Spinal cord (tissue), 10 donors: ENCODE measurements around the gene PDE8B. TPM values are rescaled to one million over a fixed set of nuclear protein-coding genes. Genes with fewer than 3 reads are reported as not detected.

Source experiments
- DNase-seq, 6 donors: peaks; one replicate each; pipeline versions ENCODE4 v3.0.0 to v3.0.0-alpha.2; 2013 to 2015; ENCODE audit warnings: low spot score in 6 of 6, low read depth in 4 of 6
- H3K27ac ChIP-seq: one replicate; pipeline ENCODE4 v1.5.1; 2013; ENCODE audit warnings: low read depth, low read length, control low read depth
- H3K27me3 ChIP-seq: one replicate; pipeline ENCODE4 v1.6.1; 2013; ENCODE audit warnings: low read length; ENCODE audit not compliant: control insufficient read depth, insufficient read depth
- H3K36me3 ChIP-seq: one replicate; pipeline ENCODE4 v1.6.1; 2013; ENCODE audit warnings: low read length; ENCODE audit not compliant: control insufficient read depth, insufficient read depth
- H3K4me1 ChIP-seq: one replicate; pipeline ENCODE4 v1.6.1; 2013; ENCODE audit warnings: low read length; ENCODE audit not compliant: control insufficient read depth, insufficient read depth
- H3K4me3 ChIP-seq: one replicate; pipeline ENCODE4 v1.5.1; 2013; ENCODE audit warnings: low read depth, low read length, control low read depth
- H3K9me3 ChIP-seq: one replicate; pipeline ENCODE4 v1.6.1; 2013; ENCODE audit warnings: low read length; ENCODE audit not compliant: control insufficient read depth, insufficient read depth
- WGBS: methylation state at CpG from one replicate; pipeline ENCODE4 v1.1.5; 2013; ENCODE audit warnings: missing lambda C conversion rate; ENCODE audit not compliant: insufficient coverage; 5-methylcytosine and 5-hydroxymethylcytosine counted together
- polyA plus RNA-seq, 2 donors: library from polyadenylated mRNA; unstranded; fragments of 120-200 nt; gene quantifications; one replicate each; pipeline ENCODE4 v1.2.1, GENCODE V29; 2013; ENCODE audit not compliant: insufficient read length in 2 of 2
- total RNA-seq, 2 donors: library from RNA; depleted of rRNA in 1 of 2; stranded (reverse); fragments of 120-200 nt in 1 of 2; fragments of >200 nt in 1 of 2; gene quantifications; one replicate each; pipeline versions ENCODE4 v1.2.3 to v1.2.4, GENCODE V29; 2013 to 2014
- donor health status: healthy.

PDE8B gene
- total and polyA plus RNA-seq, 4 donors = 12.7 to 25.8 (median 20.6) TPM

DNA sequence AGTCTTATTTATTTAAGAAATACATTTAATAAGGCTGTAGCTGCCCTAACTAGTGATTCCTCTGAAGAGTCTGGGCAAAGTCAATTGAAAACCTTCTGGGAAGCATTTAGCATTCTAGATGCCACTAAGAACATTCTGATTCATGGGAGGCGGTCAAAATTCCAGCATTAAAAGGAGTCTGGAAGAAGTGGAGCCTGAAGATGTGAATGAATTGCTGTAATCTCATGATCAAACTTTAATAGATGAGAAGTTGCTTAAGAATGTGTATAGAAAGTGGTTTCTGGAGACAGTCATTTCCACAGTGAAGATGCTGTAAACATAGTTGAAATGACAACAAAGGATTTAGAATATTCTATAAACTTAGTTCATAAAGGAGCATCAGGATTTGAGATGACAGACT, 220.2 kb downstream of the PDE8B start:
- no CpG with 5 or more reads among the region's 1 CpG for WGBS
- Histone ChIP-seq H3K36me3 (peaks cover 6% of the 10 kb centered on the region), H3K4me1 (no peaks in the 10 kb centered on the region), H3K27ac (no peak overlapping the region), H3K27me3 (no peaks in the 10 kb centered on the region), H3K9me3 (no peaks in the 10 kb centered on the region), H3K4me3 (no peak overlapping the region)
- no peak for DNase-seq

DNA sequence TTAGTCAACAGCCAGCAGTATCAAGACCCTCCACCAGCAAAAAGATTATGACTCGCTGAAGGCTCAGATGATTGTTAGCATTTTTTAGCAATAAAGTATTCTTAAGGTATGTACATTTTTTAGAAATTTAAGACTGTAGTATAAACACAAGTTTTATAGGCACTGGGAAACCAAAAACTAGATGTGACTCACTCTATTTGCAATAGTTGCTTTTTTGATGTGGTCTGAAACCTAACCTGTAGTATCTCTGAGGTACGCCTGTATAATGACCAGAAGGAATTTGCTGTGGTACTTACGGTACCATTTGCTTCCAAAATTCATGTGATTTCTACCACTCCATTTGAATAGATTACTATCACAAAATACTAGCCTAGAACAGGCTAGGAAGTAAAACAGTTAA, 220.8 kb downstream of the PDE8B start:
- no CpG with 5 or more reads among the region's 3 CpGs for whole genome bisulfite sequencing
- no peak for DNase-seq
- H3K36me3 ChIP-seq = peaks cover 6% of the 10 kb centered on the region
- H3K4me3 ChIP-seq = no peak overlapping the region
- no peaks in the 10 kb centered on the region for H3K9me3 ChIP-seq
- H3K27me3 ChIP-seq = no peaks in the 10 kb centered on the region
- H3K4me1 ChIP-seq = no peaks in the 10 kb centered on the region
- no peak overlapping the region for H3K27ac ChIP-seq

DNA sequence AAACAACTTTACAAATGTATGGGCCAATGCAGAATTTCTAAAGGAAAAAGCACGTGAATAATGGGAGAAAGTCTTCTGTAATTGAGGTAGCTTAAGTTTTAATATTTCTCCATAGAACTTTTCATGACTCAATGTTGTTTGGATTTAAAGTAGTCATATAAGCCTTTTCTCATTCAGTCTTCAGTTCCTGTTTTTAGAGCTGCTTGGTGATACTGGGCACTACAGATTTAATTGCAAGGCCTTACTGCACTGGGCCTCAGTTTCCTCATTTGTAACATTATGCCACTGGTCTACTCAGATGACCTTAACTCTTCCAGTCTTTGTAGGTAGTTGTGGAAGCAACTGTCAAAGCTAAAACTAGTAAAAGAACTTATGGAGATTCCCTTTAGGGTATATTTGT, 221.2 kb downstream of the PDE8B start:
- no peak for DNase-seq
- no peak overlapping the region for H3K4me3 ChIP-seq
- no peaks in the 10 kb centered on the region for H3K27me3 ChIP-seq
- no peaks in the 10 kb centered on the region for H3K9me3 ChIP-seq
- no peak overlapping the region for H3K27ac ChIP-seq
- no CpG with 5 or more reads among the region's 1 CpG for WGBS
- peaks cover 6% of the 10 kb centered on the region for H3K36me3 ChIP-seq
- no peaks in the 10 kb centered on the region for H3K4me1 ChIP-seq

- peak in 4 of 6 donors; percentile 17 to 90 (median 54) for DNase-seq
- Histone ChIP-seq H3K4me3 (no peak overlapping the region), H3K36me3 (peaks cover 6% of the 10 kb centered on the region), H3K9me3 (no peaks in the 10 kb centered on the region), H3K27me3 (no peaks in the 10 kb centered on the region), H3K27ac (no peak overlapping the region), H3K4me1 (no peaks in the 10 kb centered on the region)
- 59% methylated on average over 4 of the region's 5 CpGs for WGBS
These were observed 226.7 kb downstream of the PDE8B start for GRCh38 chr5:77437194-77437593.

GRCh38 chr5:77438071-77438470, 227.6 kb downstream of the PDE8B start:
- Histone ChIP-seq H3K4me3 (no peak overlapping the region), H3K27ac (peak overlapping the region; percentile 19), H3K36me3 (peaks cover 6% of the 10 kb centered on the region), H3K9me3 (no peaks in the 10 kb centered on the region), H3K27me3 (no peaks in the 10 kb centered on the region), H3K4me1 (no peaks in the 10 kb centered on the region)
- WGBS = 50% methylated on average over 3 of the region's 3 CpGs
- peak; percentile 13 to 68 (median 34) for DNase-seq

GRCh38 chr5:77443670-77444069, 233.2 kb downstream of the PDE8B start:
- DNase-seq = no peak
- Histone ChIP-seq H3K9me3 (peaks cover 3% of the 10 kb centered on the region), H3K36me3 (peaks cover 7% of the 10 kb centered on the region), H3K4me3 (no peak overlapping the region), H3K27ac (no peak overlapping the region), H3K27me3 (no peaks in the 10 kb centered on the region), H3K4me1 (no peaks in the 10 kb centered on the region)
- WGBS = 71% methylated on average over 1 of the region's 1 CpG

- H3K27ac ChIP-seq = no peak overlapping the region
- no peak for DNase-seq
- peaks cover 8% of the 10 kb centered on the region for H3K36me3 ChIP-seq
- no peaks in the 10 kb centered on the region for H3K4me1 ChIP-seq
- no peaks in the 10 kb centered on the region for H3K27me3 ChIP-seq
- WGBS = no CpG with 5 or more reads among the region's 1 CpG
- no peak overlapping the region for H3K4me3 ChIP-seq
- peaks cover 3% of the 10 kb centered on the region for H3K9me3 ChIP-seq
These were observed 233.9 kb downstream of the PDE8B start for GRCh38 chr5:77444356-77444755.

- Histone ChIP-seq H3K36me3 (peaks cover 8% of the 10 kb centered on the region), H3K9me3 (peaks cover 3% of the 10 kb centered on the region), H3K27me3 (no peaks in the 10 kb centered on the region), H3K4me1 (no peaks in the 10 kb centered on the region), H3K4me3 (no peak overlapping the region), H3K27ac (no peak overlapping the region)
- no peak for DNase-seq
- no CpG with 5 or more reads among the region's 1 CpG for WGBS
These were observed 238.4 kb downstream of the PDE8B start for GRCh38 chr5:77448831-77449230.

DNA sequence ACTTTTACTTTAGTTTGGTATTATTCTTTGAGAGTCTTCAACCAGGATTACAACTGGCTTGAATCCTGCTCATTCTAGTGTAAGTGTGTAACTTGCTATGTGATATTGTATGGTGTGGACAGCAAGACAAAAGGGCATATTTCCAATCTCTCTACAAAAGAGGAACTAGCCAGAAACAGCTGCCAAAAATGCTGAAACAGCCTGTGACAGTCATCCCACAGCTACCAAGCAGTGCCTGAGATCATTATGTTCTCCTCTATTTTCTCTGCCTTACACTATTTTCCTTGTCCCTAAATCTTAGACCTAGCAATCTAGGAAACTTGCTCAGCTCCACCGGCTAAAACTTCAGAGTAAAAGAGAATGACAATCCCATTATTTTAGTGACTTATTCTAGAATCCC, 238.8 kb downstream of the PDE8B start:
- H3K27ac ChIP-seq = no peak overlapping the region
- peak in 1 of 6 donors; percentile 60 for DNase-seq
- no peak overlapping the region for H3K4me3 ChIP-seq

DNA sequence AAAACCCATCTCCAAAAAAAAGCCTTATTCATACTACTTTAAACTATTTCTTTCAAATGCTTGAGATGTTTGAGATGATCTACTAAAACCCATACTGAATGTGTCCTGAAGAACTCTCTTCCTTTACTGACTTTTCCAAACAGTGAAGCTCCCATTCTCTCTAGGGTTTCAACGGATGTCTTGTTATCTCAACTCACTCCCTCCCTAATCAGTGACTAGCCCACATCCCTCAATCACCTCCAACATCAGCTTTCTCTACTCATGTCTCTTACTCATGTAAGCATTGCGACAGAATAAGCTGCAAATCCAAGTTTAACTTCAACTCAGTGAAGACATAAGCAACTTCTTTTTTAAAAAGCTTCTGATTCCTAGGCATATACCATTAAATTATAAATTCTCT, 239.5 kb downstream of the PDE8B start:
- WGBS = 94% methylated on average over 1 of the region's 2 CpGs
- no peak overlapping the region for H3K27ac ChIP-seq

More for the DNA sequence above, 238.8 kb downstream of the PDE8B start:
- H3K27me3 ChIP-seq = no peaks in the 10 kb centered on the region
- H3K36me3 ChIP-seq = peaks cover 6% of the 10 kb centered on the region
- peaks cover 3% of the 10 kb centered on the region for H3K9me3 ChIP-seq
- WGBS = 40% methylated on average over 1 of the region's 1 CpG
- no peaks in the 10 kb centered on the region for H3K4me1 ChIP-seq

More for the DNA sequence above, 239.5 kb downstream of the PDE8B start:
- Histone ChIP-seq H3K27me3 (no peaks in the 10 kb centered on the region), H3K4me1 (no peaks in the 10 kb centered on the region), H3K36me3 (peaks cover 6% of the 10 kb centered on the region), H3K4me3 (no peak overlapping the region), H3K9me3 (peaks cover 3% of the 10 kb centered on the region)
- no peak for DNase-seq
